ENCODE measurements around the gene NCR3LG1. TPM values are rescaled to one million over a fixed set of nuclear protein-coding genes. Genes with fewer than 3 reads are reported as not detected.

NCR3LG1 gene
- total and polyA plus RNA-seq, 2 of the 8 experiments (the other 6 are each of a cell fraction or from before 2014, with no cell fraction given): 0.68 to 1.9 TPM

DNA sequence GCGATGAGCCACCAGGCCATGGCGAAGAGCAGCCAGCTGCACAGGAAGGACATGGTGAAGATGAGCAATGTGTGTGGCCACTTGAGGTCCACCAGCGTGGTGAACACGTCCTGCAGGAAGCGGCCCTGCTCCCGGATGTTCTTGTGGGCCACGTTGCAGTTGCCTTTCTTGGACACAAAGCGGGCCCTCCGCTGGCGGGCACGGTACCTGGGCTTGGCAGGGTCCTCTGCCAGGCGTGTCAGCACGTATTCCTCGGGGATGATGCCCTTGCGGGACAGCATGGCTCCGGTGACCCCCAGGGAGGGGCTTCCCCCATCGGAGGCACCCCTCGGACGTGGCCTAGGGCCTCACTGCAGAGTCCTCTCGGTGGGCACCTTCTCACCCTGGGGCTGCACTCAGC lies 36.2 kb downstream of the NCR3LG1 start (continued):
- TF ChIP-seq BCL11A (IDR thresholded peaks at IDR 0.05; ENCODE audit: low read depth in 2 of 2, low read length in 2 of 2) (no peak), SAP30 (IDR thresholded peaks at IDR 0.05; ENCODE audit: insufficient read depth, insufficient replicate concordance, low read length) (no peak), BACH1 (IDR thresholded peaks at IDR 0.05; ENCODE audit: low read length) (no peak), BRCA1 (IDR thresholded peaks at IDR 0.05; ENCODE audit: low read depth, low read length) (no peak), SIN3A (conservative IDR thresholded peaks at IDR 0.05 in 1 of 2, IDR thresholded peaks at IDR 0.05 in 1 of 2; ENCODE audit: low read depth in 1 of 2, low read length in 2 of 2) (no peak), RAD21 (IDR thresholded peaks at IDR 0.05 in 1 of 2, conservative IDR thresholded peaks at IDR 0.05 in 1 of 2; ENCODE audit: low read depth in 2 of 2, low read length in 2 of 2) (no peak), SP1 (IDR thresholded peaks at IDR 0.05; ENCODE audit: low read depth, low read length) (no peak)

All from H1 (cell line).